HG02623 (cell line): ENCODE data around the gene DUSP18.
"Not testable (repeated sequence)": the region's sequence is repeated elsewhere in the genome, so short reads cannot be mapped to it uniquely, and the experiment has no call there.

Experiments used
- ATAC-seq: cut with Tn5 transposase; IDR thresholded peaks from one replicate; pipeline ENCODE4 v1.9.1; 2021; ENCODE audit warnings: moderate library complexity; ENCODE audit not compliant: unreplicated experiment

The DUSP18 gene

DNA sequence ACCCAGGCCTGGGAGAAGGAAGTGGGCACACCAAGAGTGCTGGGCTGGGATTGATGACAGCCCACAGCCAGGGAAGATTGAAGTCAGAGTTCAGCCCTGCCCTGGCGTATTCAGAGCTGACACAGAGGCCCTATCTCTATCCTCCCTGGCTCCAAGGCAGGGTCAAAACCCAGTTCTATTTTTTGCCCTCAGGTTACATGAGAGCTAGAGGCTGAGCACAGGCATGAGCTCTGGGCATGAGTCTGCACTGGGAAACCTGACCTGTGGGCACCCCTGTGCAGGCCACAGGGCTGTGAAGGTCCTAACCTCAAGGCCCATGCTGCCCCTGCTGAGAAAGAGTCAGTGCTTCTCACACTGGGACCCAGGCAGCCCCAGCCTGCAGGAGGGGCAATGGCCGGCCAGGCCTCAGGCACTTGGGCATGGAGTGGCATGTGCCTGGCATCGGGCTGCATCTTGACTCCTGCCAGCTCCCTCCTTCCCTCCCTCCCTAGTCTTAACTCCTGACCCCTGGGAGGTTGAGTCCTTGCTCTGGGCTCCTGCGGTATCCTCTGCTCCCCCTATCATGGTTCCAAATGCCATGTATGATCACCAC lies 26.7 kb downstream of the DUSP18 start:
- no peak for ATAC-seq

DNA sequence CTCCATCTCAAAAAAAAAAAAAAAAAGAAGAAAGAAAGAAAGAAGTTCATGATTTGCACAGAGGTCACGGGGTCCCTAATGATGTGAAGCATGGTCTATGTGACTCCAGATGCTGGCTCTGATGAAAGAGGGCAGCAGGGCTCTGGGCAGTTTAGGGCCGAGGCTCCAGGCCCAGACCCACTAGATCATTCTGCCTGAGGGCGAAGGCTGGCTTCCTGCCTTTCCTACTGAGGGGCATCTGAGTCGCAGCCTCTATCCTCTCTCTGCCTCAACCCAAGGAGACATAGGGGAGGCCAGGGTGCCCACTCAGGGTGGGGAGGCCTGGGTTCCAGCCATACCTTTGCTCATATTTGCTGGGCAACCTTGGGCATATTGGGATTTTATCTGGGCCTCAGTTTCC lies 27.3 kb downstream of the DUSP18 start:
- no peak for ATAC-seq

DNA sequence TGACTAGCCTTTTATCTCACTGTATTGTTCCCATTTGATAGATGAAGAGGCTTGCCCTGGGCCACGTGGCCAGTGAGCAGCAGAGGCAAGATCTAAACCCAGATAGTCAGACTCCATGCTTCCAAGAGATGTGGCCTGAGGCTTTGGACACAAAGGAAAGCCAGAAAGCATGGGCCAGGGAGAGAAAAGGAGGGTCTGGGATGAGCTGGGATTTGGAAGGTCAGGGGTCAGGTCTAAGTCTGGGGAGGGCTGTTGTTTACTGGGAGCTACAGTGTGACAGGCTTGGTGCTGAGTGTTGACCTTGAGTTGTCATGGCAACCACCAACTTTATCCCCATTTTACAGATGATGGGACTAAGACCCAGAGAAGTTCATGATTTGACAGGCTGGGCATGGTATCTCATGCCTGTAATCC lies 30.0 kb downstream of the DUSP18 start:
- no peak for ATAC-seq

DNA sequence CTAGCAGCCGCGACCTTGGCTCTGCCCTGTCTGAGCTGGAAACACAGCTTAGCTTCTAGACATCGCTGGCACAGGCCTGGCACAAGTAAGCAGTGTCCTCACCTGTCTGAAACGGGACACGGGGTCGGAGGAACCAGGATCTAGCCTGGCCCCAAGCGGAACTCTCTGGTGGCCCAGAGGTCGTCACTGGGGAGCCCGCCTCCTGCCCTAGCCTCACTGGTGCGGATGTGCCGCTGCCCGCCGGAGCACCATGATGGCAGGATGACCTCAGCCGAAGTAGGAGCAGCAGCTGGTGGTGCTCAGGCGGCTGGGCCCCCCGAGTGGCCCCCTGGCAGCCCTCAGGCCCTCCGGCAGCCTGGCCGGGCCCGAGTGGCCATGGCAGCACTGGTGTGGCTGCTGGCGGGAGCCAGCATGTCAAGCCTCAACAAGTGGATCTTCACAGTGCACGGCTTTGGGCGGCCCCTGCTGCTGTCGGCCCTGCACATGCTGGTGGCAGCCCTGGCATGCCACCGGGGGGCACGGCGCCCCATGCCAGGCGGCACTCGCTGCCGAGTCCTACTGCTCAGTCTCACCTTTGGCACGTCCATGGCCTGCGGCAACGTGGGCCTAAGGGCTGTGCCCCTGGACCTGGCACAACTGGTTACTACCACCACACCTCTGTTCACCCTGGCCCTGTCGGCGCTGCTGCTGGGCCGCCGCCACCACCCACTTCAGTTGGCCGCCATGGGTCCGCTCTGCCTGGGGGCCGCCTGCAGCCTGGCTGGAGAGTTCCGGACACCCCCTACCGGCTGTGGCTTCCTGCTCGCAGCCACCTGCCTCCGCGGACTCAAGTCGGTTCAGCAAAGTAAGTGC lies 31.2 kb downstream of the DUSP18 start:
- ATAC-seq = no peak

DNA sequence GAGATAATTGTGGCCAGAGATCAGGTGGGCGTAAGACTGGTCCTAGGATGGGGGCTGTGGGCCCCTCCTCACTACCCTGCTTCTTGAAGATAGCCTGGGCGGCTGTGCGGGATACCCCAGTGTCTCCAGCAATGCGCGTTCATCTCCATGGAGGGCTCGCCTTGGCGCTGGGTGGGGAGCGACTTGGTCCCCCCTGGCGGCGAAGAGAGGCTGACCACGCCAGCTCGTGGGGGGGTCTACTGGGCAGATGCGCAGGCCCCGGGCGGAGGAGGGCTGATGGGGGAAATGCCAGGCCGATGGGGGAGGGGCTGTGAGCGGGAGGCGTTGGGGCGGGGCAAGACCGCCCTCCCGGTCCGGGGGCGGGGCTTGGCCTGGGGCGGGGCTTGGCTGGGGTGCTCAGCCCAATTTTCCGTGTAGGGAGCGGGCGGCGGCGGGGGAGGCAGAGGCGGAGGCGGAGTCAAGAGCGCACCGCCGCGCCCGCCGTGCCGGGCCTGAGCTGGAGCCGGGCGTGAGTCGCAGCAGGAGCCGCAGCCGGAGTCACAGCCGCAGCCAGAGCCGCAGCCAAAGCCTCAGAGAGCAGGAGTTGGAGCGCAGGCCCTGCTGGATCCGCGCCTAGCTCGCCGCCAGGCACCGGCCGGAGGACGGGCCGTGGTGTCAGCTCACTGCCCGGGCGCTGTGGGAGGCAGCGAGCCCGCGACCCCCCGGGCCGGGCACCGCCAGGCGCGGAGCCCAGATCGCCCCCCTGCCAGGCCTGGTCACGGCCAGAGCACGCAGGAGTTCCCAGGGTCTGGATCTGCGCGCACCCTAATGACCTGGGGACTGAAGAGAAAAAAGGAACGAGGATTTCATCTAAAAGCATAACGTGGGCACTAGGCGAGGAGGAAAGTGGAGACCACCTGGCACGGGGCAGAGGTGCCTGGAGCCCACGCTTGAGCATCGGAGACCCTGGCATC lies 32.1 kb downstream of the DUSP18 start, which contains the start of gene SLC35E4:
TSS of gene SLC35E4 (plus strand) at position 509 of the 953 bp plus-strand sequence. CDS start 670 bp downstream, outside the sequence.
- peak; percentile 51 for ATAC-seq

DNA sequence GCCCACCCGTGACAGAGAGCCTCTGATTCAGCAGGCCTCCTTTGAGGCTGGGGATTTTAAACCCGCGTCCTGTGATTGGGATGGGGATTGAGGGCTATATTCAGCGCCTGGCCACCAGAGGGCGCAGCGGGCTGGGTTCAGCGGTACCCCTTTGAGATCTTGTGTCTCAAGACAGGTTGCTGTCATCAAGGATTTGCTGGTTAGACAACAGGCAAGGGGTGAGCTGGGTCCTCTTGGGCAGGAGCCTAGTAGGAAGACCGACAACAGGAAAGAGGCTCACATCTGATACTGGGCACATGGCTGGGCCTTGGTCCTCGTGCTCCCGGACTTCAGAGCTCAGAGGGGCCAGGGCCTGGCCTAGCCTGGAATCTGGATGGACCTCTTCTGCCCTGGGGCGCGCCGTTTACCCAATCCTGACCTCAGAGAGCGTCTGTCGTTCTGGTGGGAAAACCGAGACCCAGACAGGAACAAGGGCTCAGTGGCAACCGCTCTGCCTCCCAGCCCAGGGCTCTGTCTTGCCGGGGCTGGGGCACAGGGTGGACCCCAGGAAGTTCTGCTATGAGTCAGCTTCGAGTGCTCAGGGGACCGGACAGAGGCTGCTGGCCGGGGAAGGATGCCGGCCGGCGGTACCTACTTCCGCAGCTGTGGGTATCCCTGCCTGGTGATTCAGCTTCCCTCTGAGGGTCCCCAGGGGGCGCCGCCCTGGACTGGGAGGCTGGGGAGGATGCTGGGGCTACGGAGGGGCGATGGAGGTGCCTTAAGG lies 33.0 kb downstream of the DUSP18 start:
- peak; percentile 41 for ATAC-seq

DNA sequence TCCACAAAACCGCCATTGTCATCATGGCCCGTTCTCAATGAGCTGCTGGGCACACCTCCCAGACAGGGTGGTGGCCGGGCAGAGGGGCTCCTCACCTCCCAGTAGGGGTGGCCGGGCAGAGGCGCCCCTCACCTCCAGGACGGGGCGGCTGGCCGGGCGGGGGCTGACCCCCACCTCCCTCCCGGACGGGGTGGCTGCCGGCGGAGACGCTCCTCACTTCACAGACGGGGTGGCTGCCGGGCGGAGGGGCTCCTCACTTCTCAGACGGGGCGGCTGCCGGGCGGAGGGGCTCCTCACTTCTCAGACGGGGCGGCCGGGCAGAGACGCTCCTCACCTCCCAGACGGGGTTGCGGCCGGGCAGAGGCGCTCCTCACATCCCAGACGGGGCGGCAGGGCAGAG lies 36.2 kb downstream of the DUSP18 start:
- not testable (repeated sequence) for ATAC-seq

DNA sequence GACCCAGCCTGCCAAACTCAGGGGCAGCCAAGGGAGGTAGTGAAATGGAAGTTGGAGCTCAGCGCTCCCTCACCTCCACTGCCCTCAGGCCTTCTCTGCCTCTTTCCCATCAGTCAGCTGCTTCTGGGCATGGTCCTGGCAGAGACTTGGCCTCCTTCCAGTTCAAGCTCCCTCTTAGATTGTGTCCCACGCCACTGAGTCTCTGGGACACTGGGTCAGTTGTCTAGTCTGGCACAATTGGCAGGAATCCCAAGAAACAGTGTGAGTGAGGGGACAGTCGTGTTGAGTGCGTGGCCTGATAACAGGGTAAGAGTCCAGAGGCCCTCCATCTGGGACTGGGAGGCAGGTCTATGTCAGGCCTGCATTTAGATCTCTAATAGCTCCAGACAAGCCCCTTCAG lies 39.2 kb downstream of the DUSP18 start:
- ATAC-seq = no peak

DNA sequence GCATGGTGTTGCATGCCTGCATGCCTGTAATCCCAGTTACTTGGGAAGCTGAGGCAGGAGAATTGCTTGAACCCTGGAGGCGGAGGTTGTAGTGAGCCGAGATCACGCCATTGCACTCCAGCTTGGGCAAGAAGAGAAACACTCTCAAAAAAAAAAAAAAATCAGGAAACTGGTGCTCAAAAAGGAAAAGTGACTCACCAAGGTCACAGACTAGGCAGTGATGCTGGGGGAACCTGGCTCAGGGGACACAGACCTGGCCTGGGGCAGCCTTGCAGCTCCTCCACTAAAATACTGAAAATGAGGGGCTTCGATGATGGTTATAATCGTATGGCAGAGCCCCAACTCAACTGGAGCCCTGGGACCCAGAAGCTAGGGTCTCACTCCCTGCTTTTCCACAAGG lies 40.2 kb downstream of the DUSP18 start:
- no peak for ATAC-seq

DNA sequence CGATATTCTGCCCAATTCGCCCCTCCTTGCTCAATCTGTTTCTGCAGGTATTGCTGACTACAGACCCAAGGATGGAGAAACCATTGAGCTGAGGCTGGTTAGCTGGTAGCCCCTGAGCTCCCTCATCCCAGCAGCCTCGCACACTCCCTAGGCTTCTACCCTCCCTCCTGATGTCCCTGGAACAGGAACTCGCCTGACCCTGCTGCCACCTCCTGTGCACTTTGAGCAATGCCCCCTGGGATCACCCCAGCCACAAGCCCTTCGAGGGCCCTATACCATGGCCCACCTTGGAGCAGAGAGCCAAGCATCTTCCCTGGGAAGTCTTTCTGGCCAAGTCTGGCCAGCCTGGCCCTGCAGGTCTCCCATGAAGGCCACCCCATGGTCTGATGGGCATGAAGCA lies 41.3 kb downstream of the DUSP18 start:
- ATAC-seq = no peak

DNA sequence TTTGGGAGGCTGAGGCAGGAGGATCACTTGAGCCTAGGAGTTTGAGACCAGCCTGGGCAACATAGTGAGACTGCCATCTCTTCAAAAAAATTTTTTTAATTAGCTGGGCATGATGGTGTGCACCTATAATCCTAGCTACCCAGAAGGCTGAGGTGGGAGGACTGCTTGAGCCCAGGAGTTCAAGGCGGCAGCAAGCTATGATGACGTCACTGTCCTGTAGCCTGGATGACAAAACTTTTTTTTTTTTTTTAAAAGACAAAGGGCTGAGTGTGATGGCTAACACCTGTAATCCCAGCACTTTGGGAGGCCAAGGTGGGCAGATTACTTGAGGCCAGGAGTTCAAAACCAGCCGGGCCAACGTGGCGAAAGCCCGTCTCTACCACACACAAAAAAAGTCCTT lies 47.8 kb downstream of the DUSP18 start:
- not testable (repeated sequence) for ATAC-seq

DNA sequence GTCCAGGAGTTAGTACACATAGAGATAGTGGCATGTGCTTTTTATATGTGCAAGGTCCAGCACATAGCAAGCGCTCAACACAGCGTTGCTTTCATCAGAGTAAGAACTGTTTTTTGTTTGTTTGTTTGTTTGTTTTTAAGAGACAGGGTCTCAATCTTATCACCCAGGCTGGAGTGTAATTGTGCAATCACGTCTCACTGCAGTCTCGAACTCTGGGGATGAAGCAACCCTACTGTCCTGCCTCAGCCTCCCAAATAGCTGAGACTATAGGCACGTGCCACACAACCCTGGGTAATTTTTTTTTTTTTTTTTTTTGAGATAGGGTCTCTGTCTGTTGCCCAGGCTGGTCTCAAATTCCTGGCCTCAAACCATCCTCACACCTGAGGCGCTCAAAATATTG lies 49.9 kb downstream of the DUSP18 start:
- ATAC-seq = no peak

DNA sequence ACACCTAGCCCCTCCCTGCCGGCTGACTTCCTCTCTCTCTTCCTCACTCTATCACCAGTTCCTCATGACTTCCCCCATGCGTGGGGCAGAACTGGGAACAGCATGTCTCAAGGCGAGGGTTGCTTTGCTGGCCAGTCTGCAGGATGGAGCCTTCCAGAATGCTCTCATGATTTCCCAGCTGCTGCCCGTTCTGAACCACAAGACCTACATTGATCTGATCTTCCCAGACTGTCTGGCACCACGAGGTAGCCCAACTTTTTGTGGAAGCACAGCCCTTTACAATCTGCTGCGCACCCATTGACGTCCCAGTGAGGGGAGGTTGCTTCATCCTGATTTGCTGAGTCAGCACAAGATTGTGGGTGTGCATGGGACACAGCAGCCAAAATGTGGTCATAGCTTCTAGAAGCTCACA lies 52.1 kb downstream of the DUSP18 start:
- no peak for ATAC-seq

DNA sequence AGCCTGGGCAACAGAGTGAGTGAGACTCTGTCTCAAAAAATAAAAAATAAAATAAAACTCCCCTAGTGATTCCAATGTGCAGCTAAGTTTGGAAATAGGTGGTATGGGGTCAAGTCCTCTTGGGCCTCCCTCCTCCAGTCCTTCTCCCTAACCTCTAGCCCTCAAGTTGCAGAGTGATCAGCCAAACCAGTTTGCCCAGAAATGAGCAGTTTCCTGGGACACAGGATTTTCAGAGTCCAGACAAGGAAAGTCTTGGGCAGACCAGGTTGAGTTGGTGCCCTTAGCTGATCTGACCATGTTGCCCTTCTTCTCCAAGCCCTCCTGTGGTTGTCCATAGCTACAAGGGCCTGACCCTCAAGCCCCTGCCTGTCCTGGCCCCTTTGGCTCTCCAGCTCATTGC lies 52.8 kb downstream of the DUSP18 start:
- no peak for ATAC-seq

DNA sequence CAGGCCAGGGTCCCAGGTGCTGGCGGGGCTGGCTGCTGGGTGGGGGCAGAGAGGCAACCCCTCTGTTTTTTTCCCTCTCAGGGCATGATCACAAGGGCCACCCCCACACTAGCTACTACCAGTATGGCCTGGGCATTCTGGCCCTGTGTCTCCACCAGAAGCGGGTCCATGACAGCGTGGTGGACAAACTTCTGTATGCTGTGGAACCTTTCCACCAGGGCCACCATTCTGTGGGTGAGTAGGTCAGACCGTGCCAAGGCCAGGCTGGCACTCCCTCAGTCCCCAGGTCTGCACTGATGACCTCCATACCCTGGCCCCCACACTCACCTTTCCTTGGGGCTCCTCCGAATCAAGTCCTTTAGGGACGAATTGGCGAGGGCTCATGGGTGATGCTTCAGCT lies 53.4 kb downstream of the DUSP18 start:
- no peak for ATAC-seq

DNA sequence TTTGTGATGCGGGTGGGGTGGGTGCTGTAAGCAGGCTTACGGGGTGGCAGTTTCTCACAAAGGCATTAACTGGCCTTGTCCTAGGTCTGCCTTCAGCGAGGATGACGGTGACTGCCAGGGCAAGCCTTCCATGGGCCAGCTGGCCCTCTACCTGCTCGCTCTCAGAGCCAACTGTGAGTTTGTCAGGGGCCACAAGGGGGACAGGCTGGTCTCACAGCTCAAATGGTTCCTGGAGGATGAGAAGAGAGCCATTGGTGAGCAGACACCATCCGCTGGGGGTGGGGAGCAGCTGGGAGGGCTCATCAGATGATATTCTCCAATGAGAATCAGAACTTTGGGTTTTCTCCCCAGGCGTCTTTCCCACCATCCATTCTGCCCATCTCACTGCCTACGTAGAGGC lies 54.9 kb downstream of the DUSP18 start:
- no peak for ATAC-seq
